Type B pancreatic cell (in vitro differentiated cells): Measurements from ENCODE around the gene EHMT2. TPM values are rescaled to one million over a fixed set of nuclear protein-coding genes. Genes with fewer than 3 reads are reported as not detected.

ENCODE experiments used
- DNase-seq: peaks from one replicate; pipeline ENCODE4 v3.0.0; 2021; ENCODE audit warnings: mixed read lengths; ENCODE audit not compliant: unreplicated experiment; ENCODE audit errors: extremely low spot score
- H3K27ac Mint-ChIP-seq: 2 replicates; pipeline ENCODE4 v1.8.0; 2021; ENCODE audit warnings: mild to moderate bottlenecking, mixed read lengths
- H3K27me3 Mint-ChIP-seq: 2 replicates; pipeline ENCODE4 v1.8.0; 2021; ENCODE audit warnings: mixed read lengths
- H3K36me3 Mint-ChIP-seq: 2 replicates; pipeline ENCODE4 v1.8.0; 2021; ENCODE audit warnings: mixed read lengths
- H3K4me1 Mint-ChIP-seq: one replicate; pipeline ENCODE4 v1.8.0; 2021; ENCODE audit warnings: mixed read lengths; ENCODE audit not compliant: unreplicated experiment
- H3K4me3 Mint-ChIP-seq: 2 replicates; pipeline ENCODE4 v1.8.0; 2021; ENCODE audit warnings: mild to moderate bottlenecking, mixed read lengths
- H3K9me3 Mint-ChIP-seq: 2 replicates; pipeline ENCODE4 v1.8.0; 2021; ENCODE audit warnings: mixed read lengths
- total RNA-seq: library from RNA; stranded (reverse); gene quantifications from 2 replicates; pipeline ENCODE4 v1.2.1, GENCODE V29; 2021; ENCODE audit warnings: low replicate concordance
- TF ChIP-seq, protein P1 (sequence below): fragments of 200-600 bp; sonication (generic); conservative IDR thresholded peaks from 2 replicates; pipeline ENCODE4 v1.5.0; 2021; ENCODE audit warnings: antibody characterized with exemption, mild to moderate bottlenecking

Gene EHMT2
- total RNA-seq, 1 donor from 2014 or later, result 136 TPM

DNA sequence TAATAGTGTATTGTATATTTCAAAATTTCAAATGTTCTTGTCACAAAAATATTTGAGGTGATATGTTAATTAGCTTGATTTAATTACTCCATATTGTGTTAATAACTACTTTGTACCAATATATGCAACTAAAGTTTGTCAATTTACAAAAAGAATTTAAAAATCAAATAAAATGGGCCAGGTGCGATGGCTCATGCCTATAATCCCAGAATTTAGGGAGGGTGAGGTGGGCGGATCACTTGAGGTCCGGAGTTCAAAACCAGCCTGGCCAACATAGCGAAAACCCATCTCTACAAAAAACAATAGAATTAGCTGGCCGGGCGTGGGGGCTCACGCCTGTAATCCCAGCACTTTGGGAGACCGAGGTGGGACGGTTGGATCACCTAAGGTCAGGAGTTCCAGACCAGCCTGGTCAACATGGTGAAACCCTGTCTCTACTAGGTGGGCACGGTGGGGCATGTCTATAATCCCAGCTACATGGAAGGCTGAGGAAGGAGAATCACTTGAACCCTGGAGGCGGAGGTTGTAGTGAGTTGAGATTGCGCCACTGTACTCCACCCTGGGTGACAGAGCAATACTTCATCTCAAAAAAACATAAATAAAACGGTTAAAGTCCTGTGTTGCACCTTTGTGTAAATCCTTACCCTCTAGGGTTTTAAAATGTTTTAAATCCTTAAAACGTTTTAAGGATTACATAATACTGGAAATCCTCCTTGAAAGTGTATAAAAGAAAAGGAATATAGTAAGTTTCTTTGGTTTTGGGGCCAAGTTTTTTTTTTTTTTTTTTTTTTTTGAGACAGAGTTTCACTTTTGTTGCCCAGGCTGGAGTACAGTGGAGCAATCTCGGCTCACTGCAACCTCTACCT lies 65.9 kb downstream of the EHMT2 start:
- H3K36me3 Mint-ChIP-seq, result peaks cover 20% of the 10 kb centered on the region
- TF ChIP-seq, protein P1, sequence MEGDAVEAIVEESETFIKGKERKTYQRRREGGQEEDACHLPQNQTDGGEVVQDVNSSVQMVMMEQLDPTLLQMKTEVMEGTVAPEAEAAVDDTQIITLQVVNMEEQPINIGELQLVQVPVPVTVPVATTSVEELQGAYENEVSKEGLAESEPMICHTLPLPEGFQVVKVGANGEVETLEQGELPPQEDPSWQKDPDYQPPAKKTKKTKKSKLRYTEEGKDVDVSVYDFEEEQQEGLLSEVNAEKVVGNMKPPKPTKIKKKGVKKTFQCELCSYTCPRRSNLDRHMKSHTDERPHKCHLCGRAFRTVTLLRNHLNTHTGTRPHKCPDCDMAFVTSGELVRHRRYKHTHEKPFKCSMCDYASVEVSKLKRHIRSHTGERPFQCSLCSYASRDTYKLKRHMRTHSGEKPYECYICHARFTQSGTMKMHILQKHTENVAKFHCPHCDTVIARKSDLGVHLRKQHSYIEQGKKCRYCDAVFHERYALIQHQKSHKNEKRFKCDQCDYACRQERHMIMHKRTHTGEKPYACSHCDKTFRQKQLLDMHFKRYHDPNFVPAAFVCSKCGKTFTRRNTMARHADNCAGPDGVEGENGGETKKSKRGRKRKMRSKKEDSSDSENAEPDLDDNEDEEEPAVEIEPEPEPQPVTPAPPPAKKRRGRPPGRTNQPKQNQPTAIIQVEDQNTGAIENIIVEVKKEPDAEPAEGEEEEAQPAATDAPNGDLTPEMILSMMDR, result no peak

DNA sequence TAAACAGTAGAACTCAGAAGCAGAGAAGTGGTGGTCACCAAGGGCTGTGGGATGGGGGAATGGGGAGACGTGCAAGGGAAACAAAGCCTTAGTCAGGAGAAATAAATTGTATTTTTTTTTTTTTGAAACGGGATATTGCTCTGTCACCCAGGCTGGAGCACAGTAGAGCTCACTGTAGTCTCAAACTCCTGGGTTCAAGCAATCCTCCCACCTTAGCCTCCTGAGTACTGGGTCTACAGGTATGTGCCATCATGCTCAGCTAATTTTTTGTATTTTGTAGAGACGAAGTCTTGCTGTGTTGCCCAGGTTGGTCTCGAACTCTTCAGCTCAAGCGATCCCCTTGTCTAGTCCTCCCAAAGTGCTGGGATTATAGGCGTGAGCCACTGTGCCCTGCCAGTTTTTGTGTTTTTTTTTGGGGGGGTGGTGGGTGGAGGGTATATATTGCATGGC lies 66.6 kb downstream of the EHMT2 start:
- peaks cover 13% of the 10 kb centered on the region for H3K36me3 Mint-ChIP-seq
- peaks cover 33% of the 10 kb centered on the region for H3K4me1 Mint-ChIP-seq
- no peak for DNase-seq
- TF ChIP-seq, protein P1, result no peak
- H3K4me3 Mint-ChIP-seq, result peak overlapping the region; percentile 94
- H3K27me3 Mint-ChIP-seq, result no peaks in the 10 kb centered on the region
- H3K27ac Mint-ChIP-seq, result peak overlapping the region; percentile 88
- no peaks in the 10 kb centered on the region for H3K9me3 Mint-ChIP-seq

More for the DNA sequence above, 65.9 kb downstream of the EHMT2 start:
- Mint-ChIP-seq H3K27ac (peak overlapping the region; percentile 88), H3K9me3 (no peaks in the 10 kb centered on the region), H3K4me3 (peak overlapping the region; percentile 94), H3K27me3 (no peaks in the 10 kb centered on the region), H3K4me1 (peaks cover 39% of the 10 kb centered on the region)
- DNase-seq, result no peak

Other genes starting within 250 kb of the EHMT2 start
- gene BAG6, start 245.0 kb downstream of the EHMT2 start, total RNA-seq, result 334 and 378 TPM in 2 replicates
- gene APOM, start 241.8 kb downstream of the EHMT2 start, total RNA-seq, result 11.2 and 20.9 TPM in 2 replicates
- 22.3 and 28.1 TPM in 2 replicates for gene C6orf47, start 236.9 kb downstream of the EHMT2 start, total RNA-seq
- gene GPANK1, start 232.7 kb downstream of the EHMT2 start, total RNA-seq, result 17.6 and 20.2 TPM in 2 replicates
- 142 and 175 TPM in 2 replicates for gene CSNK2B, start 231.6 kb downstream of the EHMT2 start, total RNA-seq
- gene LY6G5B, start 227.7 kb downstream of the EHMT2 start, total RNA-seq, result 13.9 and 22.0 TPM in 2 replicates
- 2.0 and 2.3 TPM in 2 replicates for gene LY6G5C, start 216.6 kb downstream of the EHMT2 start, total RNA-seq
- gene ABHD16A, start 194.4 kb downstream of the EHMT2 start, total RNA-seq, result 80.9 and 91.3 TPM in 2 replicates
- not detected in 2 replicates for gene LY6G6F, start 190.8 kb downstream of the EHMT2 start, total RNA-seq
- 1.5 TPM in 1 of 2 replicates, not detected in the other for gene LY6G6D, start 182.3 kb downstream of the EHMT2 start, total RNA-seq
- 2.5 and 16.2 TPM in 2 replicates for gene LY6G6C, start 176.0 kb downstream of the EHMT2 start, total RNA-seq
- 0.41 and 0.81 TPM in 2 replicates for gene MPIG6B, start 174.3 kb downstream of the EHMT2 start, total RNA-seq
- gene DDAH2, start 168.4 kb downstream of the EHMT2 start, total RNA-seq, result 101 and 138 TPM in 2 replicates
- gene CLIC1, start 161.2 kb downstream of the EHMT2 start, total RNA-seq, result 294 and 381 TPM in 2 replicates
- gene MSH5, start 157.7 kb downstream of the EHMT2 start, total RNA-seq, result 20.7 and 46.7 TPM in 2 replicates
- 3.2 and 8.9 TPM in 2 replicates for gene SAPCD1, start 135.0 kb downstream of the EHMT2 start, total RNA-seq
- 6.1 and 6.4 TPM in 2 replicates for gene VWA7, start 120.4 kb downstream of the EHMT2 start, total RNA-seq
- gene VARS1, start 101.9 kb downstream of the EHMT2 start, total RNA-seq, result 89.0 and 104 TPM in 2 replicates
- gene LSM2, start 90.7 kb downstream of the EHMT2 start, total RNA-seq, result 57.9 and 74.5 TPM in 2 replicates
- 1.8 and 1.9 TPM in 2 replicates for gene HSPA1L, start 82.4 kb downstream of the EHMT2 start, total RNA-seq
- 45.7 and 54.7 TPM in 2 replicates for gene HSPA1A, start 82.2 kb downstream of the EHMT2 start, total RNA-seq
- 132 and 252 TPM in 2 replicates for gene HSPA1B, start 70.0 kb downstream of the EHMT2 start, total RNA-seq
- 46.9 and 62.5 TPM in 2 replicates for gene NEU1, start 34.9 kb downstream of the EHMT2 start, total RNA-seq
- gene SLC44A4, start 18.7 kb downstream of the EHMT2 start, total RNA-seq, result 8.8 and 10.6 TPM in 2 replicates
- gene ZBTB12, start 4.4 kb upstream of the EHMT2 start, total RNA-seq, result 8.2 and 37.7 TPM in 2 replicates
- 2.2 and 3.6 TPM in 2 replicates for gene C2, start 30.0 kb upstream of the EHMT2 start, total RNA-seq
- gene CFB, start 48.4 kb upstream of the EHMT2 start, total RNA-seq, result 7.8 and 13.6 TPM in 2 replicates
- 63.9 and 73.0 TPM in 2 replicates for gene NELFE, start 61.3 kb upstream of the EHMT2 start, total RNA-seq
- 84.2 and 100 TPM in 2 replicates for gene SKIC2, start 61.5 kb upstream of the EHMT2 start, total RNA-seq
- gene DXO, start 74.4 kb upstream of the EHMT2 start, total RNA-seq, result 24.2 and 28.9 TPM in 2 replicates
- gene C4A, start 84.4 kb upstream of the EHMT2 start, total RNA-seq, result 5.2 and 9.7 TPM in 2 replicates
- gene C4B, start 117.1 kb upstream of the EHMT2 start, total RNA-seq, result 5.3 and 9.2 TPM in 2 replicates
- gene CYP21A2, start 140.7 kb upstream of the EHMT2 start, total RNA-seq, result 0.14 and 0.68 TPM in 2 replicates
- gene TNXB, start 211.6 kb upstream of the EHMT2 start, total RNA-seq, result 20.8 and 22.2 TPM in 2 replicates
- 95.8 and 99.3 TPM in 2 replicates for gene ATF6B, start 230.5 kb upstream of the EHMT2 start, total RNA-seq
- gene FKBPL, start 232.6 kb upstream of the EHMT2 start, total RNA-seq, result 8.4 and 10.1 TPM in 2 replicates